ENCODE measurements around the gene MADCAM1. TPM values are rescaled to one million over a fixed set of nuclear protein-coding genes. Genes with fewer than 3 reads are reported as not detected.

Gene MADCAM1
- total and polyA plus RNA-seq, 2 donors from 2014 or later = 0.50 to 0.77 TPM

- Histone ChIP-seq H3K9ac (ENCODE audit: low read length in 3 of 3) (no peak overlapping the region), H3K4me1 (ENCODE audit: control insufficient read depth in 2 of 3, insufficient read depth in 2 of 3, low read depth in 1 of 3, low read length in 3 of 3) (peaks cover 0 to 2% (median 0%) of the 10 kb centered on the region in 3 donors), H3K36me3 (ENCODE audit: control insufficient read depth in 2 of 3, insufficient read depth in 3 of 3, low read length in 3 of 3) (no peaks in the 10 kb centered on the region), H3K4me3 (ENCODE audit: low read length in 3 of 3) (no peak overlapping the region), H3K27ac (ENCODE audit: low read depth in 2 of 2, low read length in 2 of 2) (no peak overlapping the region), H3K9me3 (ENCODE audit: control insufficient read depth in 2 of 3, insufficient read depth in 1 of 3, low read length in 3 of 3) (no peaks in the 10 kb centered on the region), H3K27me3 (ENCODE audit: control insufficient read depth, insufficient read depth, low read length) (no peaks in the 10 kb centered on the region)
- intact Hi-C loops (cut with DNase I) = no loop called here
- DNase-seq (peak in 1 of 5 donors; percentile 81), FAIRE-seq (no peak)
- TF ChIP-seq CTCF (IDR thresholded peaks at IDR 0.05; ENCODE audit: borderline replicate concordance, extremely low read depth, insufficient read depth) = no peak
Measured at GRCh38 chr19:548886-549830, 52.9 kb downstream of the MADCAM1 start.

GRCh38 chr19:554817-555216, 58.5 kb downstream of the MADCAM1 start:
- FAIRE-seq (no peak), DNase-seq (peak in 1 of 5 donors; percentile 48)
- peaks cover 0 to 2% (median 0%) of the 10 kb centered on the region in 3 donors for H3K4me1 ChIP-seq (ENCODE audit: control insufficient read depth in 2 of 3, insufficient read depth in 2 of 3, low read depth in 1 of 3, low read length in 3 of 3)
- H3K27me3 ChIP-seq (ENCODE audit: control insufficient read depth, insufficient read depth, low read length) = no peaks in the 10 kb centered on the region
- no peaks in the 10 kb centered on the region for H3K9me3 ChIP-seq (ENCODE audit: control insufficient read depth in 2 of 3, insufficient read depth in 1 of 3, low read length in 3 of 3)
- no peak overlapping the region for H3K27ac ChIP-seq (ENCODE audit: low read depth in 2 of 2, low read length in 2 of 2)
- no peak overlapping the region for H3K9ac ChIP-seq (ENCODE audit: low read length in 3 of 3)
- TF ChIP-seq CTCF (IDR thresholded peaks at IDR 0.05; ENCODE audit: borderline replicate concordance, extremely low read depth, insufficient read depth) = no peak
- no peak overlapping the region for H3K4me3 ChIP-seq (ENCODE audit: low read length in 3 of 3)
- intact Hi-C loops (cut with DNase I) = no loop called here
- no peaks in the 10 kb centered on the region for H3K36me3 ChIP-seq (ENCODE audit: control insufficient read depth in 2 of 3, insufficient read depth in 3 of 3, low read length in 3 of 3)

Other genes with a start within 250 kb of the MADCAM1 start
- 28.7 TPM for gene PLPP2, start 205.1 kb upstream of the MADCAM1 start, total RNA-seq
- 5.8 TPM for gene PLPP2, start 205.1 kb upstream of the MADCAM1 start, polyA plus RNA-seq (ENCODE audit: insufficient read depth, low read depth, low replicate concordance)
- 23.4 TPM for gene MIER2, start 151.7 kb upstream of the MADCAM1 start, total RNA-seq
- 18.4 TPM for gene MIER2, start 151.7 kb upstream of the MADCAM1 start, polyA plus RNA-seq (ENCODE audit: insufficient read depth, low read depth, low replicate concordance)
- gene C2CD4C, start 87.3 kb upstream of the MADCAM1 start, total RNA-seq = 1.9 TPM
- gene C2CD4C, start 87.3 kb upstream of the MADCAM1 start, polyA plus RNA-seq (ENCODE audit: insufficient read depth, low read depth, low replicate concordance) = 0.99 TPM
- 24.4 TPM for gene SHC2, start 35.5 kb upstream of the MADCAM1 start, total RNA-seq
- gene SHC2, start 35.5 kb upstream of the MADCAM1 start, polyA plus RNA-seq (ENCODE audit: insufficient read depth, low read depth, low replicate concordance) = 10.7 TPM
- gene TPGS1, start 11.0 kb downstream of the MADCAM1 start, total RNA-seq = 23.1 TPM
- gene TPGS1, start 11.0 kb downstream of the MADCAM1 start, polyA plus RNA-seq (ENCODE audit: insufficient read depth, low read depth, low replicate concordance) = 17.9 TPM
- 33.8 TPM for gene CDC34, start 35.3 kb downstream of the MADCAM1 start, total RNA-seq
- gene CDC34, start 35.3 kb downstream of the MADCAM1 start, polyA plus RNA-seq (ENCODE audit: insufficient read depth, low read depth, low replicate concordance) = 72.3 TPM
- gene GZMM, start 47.6 kb downstream of the MADCAM1 start, total RNA-seq = 2.8 TPM
- not detected for gene GZMM, start 47.6 kb downstream of the MADCAM1 start, polyA plus RNA-seq (ENCODE audit: insufficient read depth, low read depth, low replicate concordance)
- 554 TPM for gene BSG, start 76.1 kb downstream of the MADCAM1 start, total RNA-seq
- gene BSG, start 76.1 kb downstream of the MADCAM1 start, polyA plus RNA-seq (ENCODE audit: insufficient read depth, low read depth, low replicate concordance) = 984 TPM
- gene HCN2, start 93.4 kb downstream of the MADCAM1 start, total RNA-seq = 0.31 TPM
- 1.3 TPM for gene HCN2, start 93.4 kb downstream of the MADCAM1 start, polyA plus RNA-seq (ENCODE audit: insufficient read depth, low read depth, low replicate concordance)
- 49.8 TPM for gene POLRMT, start 137.1 kb downstream of the MADCAM1 start, total RNA-seq
- 117 TPM for gene POLRMT, start 137.1 kb downstream of the MADCAM1 start, polyA plus RNA-seq (ENCODE audit: insufficient read depth, low read depth, low replicate concordance)
- gene FGF22, start 143.4 kb downstream of the MADCAM1 start, total RNA-seq = 0.19 TPM
- gene FGF22, start 143.4 kb downstream of the MADCAM1 start, polyA plus RNA-seq (ENCODE audit: insufficient read depth, low read depth, low replicate concordance) = 0.71 TPM
- 38.0 TPM for gene RNF126, start 166.7 kb downstream of the MADCAM1 start, total RNA-seq
- 33.3 TPM for gene RNF126, start 166.7 kb downstream of the MADCAM1 start, polyA plus RNA-seq (ENCODE audit: insufficient read depth, low read depth, low replicate concordance)
- gene FSTL3, start 179.9 kb downstream of the MADCAM1 start, total RNA-seq = 63.0 TPM
- gene FSTL3, start 179.9 kb downstream of the MADCAM1 start, polyA plus RNA-seq (ENCODE audit: insufficient read depth, low read depth, low replicate concordance) = 23.9 TPM
- not detected for gene PRSS57, start 199.0 kb downstream of the MADCAM1 start, total RNA-seq
- not detected for gene PRSS57, start 199.0 kb downstream of the MADCAM1 start, polyA plus RNA-seq (ENCODE audit: insufficient read depth, low read depth, low replicate concordance)
- 49.4 TPM for gene PALM, start 212.4 kb downstream of the MADCAM1 start, total RNA-seq
- gene PALM, start 212.4 kb downstream of the MADCAM1 start, polyA plus RNA-seq (ENCODE audit: insufficient read depth, low read depth, low replicate concordance) = 92.3 TPM

All from kidney (tissue), 14 donors.